WTC11 (cell line): Measurements from ENCODE around the gene TBL1XR1. TPM values are rescaled to one million over a fixed set of nuclear protein-coding genes. Genes with fewer than 3 reads are reported as not detected.

ENCODE experiments used
- ATAC-seq: fragments of 200-7000 bp; cut with Tn5 transposase; 2 replicates; pipeline ENCODE4 v1.10.0; 2021; ENCODE audit warnings: mild to moderate bottlenecking, moderate library complexity
- CTCF ChIA-PET: fragments of 300-600 bp; sonication (Branson Sonifier 250); formaldehyde crosslinking; loops from one replicate; lab custom pipeline; 2021; ENCODE audit warnings: antibody characterized with exemption; lab: Charles Lee
- POLR2A ChIA-PET: fragments of 350-600 bp; sonication (Branson Sonifier 250); formaldehyde crosslinking; loops from one replicate; lab custom pipeline; 2021; ENCODE audit warnings: antibody characterized with exemption; lab: Charles Lee
- DNase-seq: peaks from one replicate; pipeline ENCODE4 v3.0.0; 2021; ENCODE audit warnings: low spot score
- H3K27ac Mint-ChIP-seq: 2 replicates; pipeline ENCODE4 v1.8.0; 2021; ENCODE audit warnings: mixed read lengths
- H3K27me3 Mint-ChIP-seq: 2 replicates; pipeline ENCODE4 v1.8.0; 2021; ENCODE audit warnings: low read depth, mild to moderate bottlenecking, moderate library complexity, mixed read lengths
- H3K36me3 Mint-ChIP-seq: 2 replicates; pipeline ENCODE4 v1.8.0; 2021; ENCODE audit warnings: mixed read lengths
- H3K4me1 Mint-ChIP-seq: 2 replicates; pipeline ENCODE4 v1.8.0; 2022; ENCODE audit warnings: mixed read lengths
- H3K4me3 Mint-ChIP-seq: 2 replicates; pipeline ENCODE4 v1.8.0; 2021; ENCODE audit warnings: mild to moderate bottlenecking, moderate library complexity, mixed read lengths
- H3K9me3 Mint-ChIP-seq: 2 replicates; pipeline ENCODE4 v1.8.0; 2021; ENCODE audit warnings: mixed read lengths
- CREB1 ChIP-seq: sonication (generic); formaldehyde crosslinking; IDR thresholded peaks from 2 replicates; pipeline ENCODE4 v1.8.0; 2023; ENCODE audit warnings: mild to moderate bottlenecking, missing genetic modification reagents
- CREM ChIP-seq: sonication (generic); formaldehyde crosslinking; IDR thresholded peaks from 2 replicates; pipeline ENCODE4 v1.8.1; 2022; ENCODE audit warnings: mild to moderate bottlenecking, missing genetic modification reagents, moderate library complexity
- E2F1 ChIP-seq: sonication (generic); formaldehyde crosslinking; IDR thresholded peaks from 2 replicates; pipeline ENCODE4 v1.8.0; 2022; ENCODE audit warnings: mild to moderate bottlenecking, missing genetic modification reagents
- ERG ChIP-seq: fragments of 250-450 bp; sonication (Bioruptor Pico); IDR thresholded peaks from 2 replicates; pipeline ENCODE4 v1.8.0; 2021; ENCODE audit warnings: mild to moderate bottlenecking
- HMGXB4 ChIP-seq: sonication (generic); formaldehyde crosslinking; IDR thresholded peaks from 2 replicates; pipeline ENCODE4 v1.8.1; 2023; ENCODE audit warnings: mild to moderate bottlenecking, moderate library complexity, missing genetic modification reagents
- MYBL2 ChIP-seq: sonication (generic); formaldehyde crosslinking; IDR thresholded peaks from 2 replicates; pipeline ENCODE4 v1.8.1; 2023; ENCODE audit warnings: mild to moderate bottlenecking, moderate library complexity, missing genetic modification reagents
- NFATC4 ChIP-seq: fragments of 250-450 bp; sonication (Bioruptor Pico); IDR thresholded peaks from 2 replicates; pipeline ENCODE4 v1.9.0; 2021; ENCODE audit warnings: mild to moderate bottlenecking
- NR1H2 ChIP-seq: sonication (generic); formaldehyde crosslinking; IDR thresholded peaks from 2 replicates; pipeline ENCODE4 v1.9.0; 2021; ENCODE audit warnings: mild to moderate bottlenecking, moderate library complexity, missing genetic modification reagents
- NR2C2 ChIP-seq: sonication (generic); formaldehyde crosslinking; IDR thresholded peaks from 2 replicates; pipeline ENCODE4 v1.8.0; 2022; ENCODE audit warnings: mild to moderate bottlenecking, missing genetic modification reagents
- OVOL2 ChIP-seq: fragments of 250-450 bp; sonication (Bioruptor Pico); IDR thresholded peaks from 2 replicates; pipeline ENCODE4 v1.9.0; 2021; ENCODE audit warnings: mild to moderate bottlenecking, borderline replicate concordance
- PRRX2 ChIP-seq: fragments of 250-450 bp; sonication (Bioruptor Pico); IDR thresholded peaks from 2 replicates; pipeline ENCODE4 v1.8.0; 2021; ENCODE audit warnings: mild to moderate bottlenecking
- ZNF232 ChIP-seq: sonication (generic); formaldehyde crosslinking; IDR thresholded peaks from 2 replicates; pipeline ENCODE4 v1.8.0; 2022; ENCODE audit warnings: mild to moderate bottlenecking, missing genetic modification reagents
- ZNF317 ChIP-seq: sonication (generic); formaldehyde crosslinking; IDR thresholded peaks from 2 replicates; pipeline ENCODE4 v1.8.1; 2023; ENCODE audit warnings: low read depth, mild to moderate bottlenecking, moderate library complexity, missing genetic modification reagents, borderline replicate concordance
- ZNF425 ChIP-seq: fragments of 250-450 bp; sonication (Bioruptor Pico); conservative IDR thresholded peaks from 2 replicates; pipeline ENCODE4 v1.9.0; 2021; ENCODE audit warnings: mild to moderate bottlenecking
- total RNA-seq: library from RNA; stranded (reverse); gene quantifications from 3 replicates; pipeline ENCODE4 v1.2.3, GENCODE V29; 2021
- TF ChIP-seq, protein P1 (sequence below): sonication (generic); formaldehyde crosslinking; IDR thresholded peaks from 2 replicates; pipeline ENCODE4 v1.8.1; 2023; ENCODE audit warnings: mild to moderate bottlenecking, missing genetic modification reagents
- TF ChIP-seq, protein P2 (sequence below): sonication (generic); formaldehyde crosslinking; IDR thresholded peaks from 2 replicates; pipeline ENCODE4 v1.8.1; 2023; ENCODE audit warnings: mild to moderate bottlenecking, missing genetic modification reagents, moderate library complexity
- TF ChIP-seq, protein P3 (sequence below): sonication (generic); formaldehyde crosslinking; IDR thresholded peaks from 2 replicates; pipeline ENCODE4 v1.8.1; 2022; ENCODE audit warnings: mild to moderate bottlenecking, missing genetic modification reagents, moderate library complexity, borderline replicate concordance

The TBL1XR1 gene
- total RNA-seq, 1 experiment from 2014 or later, result 148 TPM

DNA sequence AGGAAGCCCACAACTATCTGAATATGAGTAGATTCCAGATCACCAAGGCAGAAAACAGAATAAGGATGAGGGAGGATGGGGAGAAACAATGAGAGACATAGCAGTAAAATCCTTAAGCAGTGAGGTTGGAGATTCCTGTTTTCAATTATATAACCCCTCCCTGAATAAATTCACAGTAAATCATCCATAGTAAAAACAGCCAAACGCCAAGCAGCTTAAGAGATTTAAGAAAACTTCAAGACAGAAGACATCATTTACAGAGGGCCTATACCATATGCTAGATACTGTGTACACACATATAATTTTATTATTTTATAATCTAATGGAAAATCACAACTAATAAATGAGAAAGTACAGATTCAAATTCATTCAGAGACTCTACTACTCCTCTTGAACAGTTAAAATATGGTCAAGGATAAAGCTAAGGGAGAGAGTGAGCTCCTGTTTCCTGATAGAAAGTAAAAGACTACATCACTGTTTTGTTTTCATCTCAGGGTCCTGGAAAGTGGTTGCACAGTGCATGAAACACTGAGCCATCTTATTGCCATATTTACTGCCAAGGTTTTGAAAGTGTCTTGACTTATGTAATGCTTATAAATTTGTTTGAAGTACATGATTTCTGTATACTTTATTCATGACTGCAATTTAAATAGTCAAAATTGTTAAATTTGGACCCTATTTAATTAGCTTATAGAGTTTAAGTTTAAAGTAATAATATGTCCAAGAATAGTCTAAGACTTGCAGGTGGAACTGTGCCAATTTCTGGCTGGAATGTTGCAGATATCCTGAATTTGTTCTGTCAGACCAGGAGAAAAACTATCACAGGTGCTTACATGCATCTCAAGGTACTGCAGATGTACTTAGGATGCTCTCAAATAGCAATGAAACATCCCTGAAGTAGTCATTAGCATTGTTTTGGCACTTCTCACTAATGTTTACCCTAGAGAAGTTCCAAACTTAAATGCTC is 141.4 kb downstream of the TBL1XR1 start:
- H3K36me3 Mint-ChIP-seq, result no peaks in the 10 kb centered on the region
- DNase-seq (no peak), ATAC-seq (no peak)
- H3K27me3 Mint-ChIP-seq, result no peaks in the 10 kb centered on the region
- CTCF ChIA-PET, result no interaction called here
- H3K27ac Mint-ChIP-seq, result no peak overlapping the region
- H3K4me1 Mint-ChIP-seq, result peaks cover 19% of the 10 kb centered on the region
- TF ChIP-seq NR1H2 (CRISPR knock-in tag), result no peak
- no peak for TF ChIP-seq NR2C2
- TF ChIP-seq, protein P1, sequence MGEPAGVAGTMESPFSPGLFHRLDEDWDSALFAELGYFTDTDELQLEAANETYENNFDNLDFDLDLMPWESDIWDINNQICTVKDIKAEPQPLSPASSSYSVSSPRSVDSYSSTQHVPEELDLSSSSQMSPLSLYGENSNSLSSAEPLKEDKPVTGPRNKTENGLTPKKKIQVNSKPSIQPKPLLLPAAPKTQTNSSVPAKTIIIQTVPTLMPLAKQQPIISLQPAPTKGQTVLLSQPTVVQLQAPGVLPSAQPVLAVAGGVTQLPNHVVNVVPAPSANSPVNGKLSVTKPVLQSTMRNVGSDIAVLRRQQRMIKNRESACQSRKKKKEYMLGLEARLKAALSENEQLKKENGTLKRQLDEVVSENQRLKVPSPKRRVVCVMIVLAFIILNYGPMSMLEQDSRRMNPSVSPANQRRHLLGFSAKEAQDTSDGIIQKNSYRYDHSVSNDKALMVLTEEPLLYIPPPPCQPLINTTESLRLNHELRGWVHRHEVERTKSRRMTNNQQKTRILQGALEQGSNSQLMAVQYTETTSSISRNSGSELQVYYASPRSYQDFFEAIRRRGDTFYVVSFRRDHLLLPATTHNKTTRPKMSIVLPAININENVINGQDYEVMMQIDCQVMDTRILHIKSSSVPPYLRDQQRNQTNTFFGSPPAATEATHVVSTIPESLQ (CRISPR knock-in tag), result no peak
- no peak for TF ChIP-seq PRRX2 (CRISPR knock-in tag)
- TF ChIP-seq ERG (CRISPR knock-in tag), result no peak
- TF ChIP-seq, protein P2, sequence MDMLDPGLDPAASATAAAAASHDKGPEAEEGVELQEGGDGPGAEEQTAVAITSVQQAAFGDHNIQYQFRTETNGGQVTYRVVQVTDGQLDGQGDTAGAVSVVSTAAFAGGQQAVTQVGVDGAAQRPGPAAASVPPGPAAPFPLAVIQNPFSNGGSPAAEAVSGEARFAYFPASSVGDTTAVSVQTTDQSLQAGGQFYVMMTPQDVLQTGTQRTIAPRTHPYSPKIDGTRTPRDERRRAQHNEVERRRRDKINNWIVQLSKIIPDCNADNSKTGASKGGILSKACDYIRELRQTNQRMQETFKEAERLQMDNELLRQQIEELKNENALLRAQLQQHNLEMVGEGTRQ (CRISPR knock-in tag), result no peak
- POLR2A ChIA-PET, result no interaction called here
- no peaks in the 10 kb centered on the region for H3K9me3 Mint-ChIP-seq
- no peak overlapping the region for H3K4me3 Mint-ChIP-seq

GRCh38 chr3:177053107-177053506 is 144.2 kb downstream of the TBL1XR1 start:
- H3K9me3 Mint-ChIP-seq, result no peaks in the 10 kb centered on the region
- DNase-seq (no peak), ATAC-seq (no peak)
- H3K36me3 Mint-ChIP-seq, result peaks cover 22% of the 10 kb centered on the region
- CTCF ChIA-PET, result no interaction called here
- TF ChIP-seq NFATC4 (CRISPR knock-in tag) (no peak), CREB1 (CRISPR knock-in tag) (no peak), HMGXB4 (CRISPR knock-in tag) (no peak), OVOL2 (CRISPR knock-in tag) (no peak), ZNF425 (CRISPR knock-in tag) (no peak), ZNF232 (CRISPR knock-in tag) (no peak), E2F1 (CRISPR knock-in tag) (no peak), MYBL2 (CRISPR knock-in tag) (no peak), CREM (CRISPR knock-in tag) (no peak), ZNF317 (no peak)
- TF ChIP-seq, protein P3, sequence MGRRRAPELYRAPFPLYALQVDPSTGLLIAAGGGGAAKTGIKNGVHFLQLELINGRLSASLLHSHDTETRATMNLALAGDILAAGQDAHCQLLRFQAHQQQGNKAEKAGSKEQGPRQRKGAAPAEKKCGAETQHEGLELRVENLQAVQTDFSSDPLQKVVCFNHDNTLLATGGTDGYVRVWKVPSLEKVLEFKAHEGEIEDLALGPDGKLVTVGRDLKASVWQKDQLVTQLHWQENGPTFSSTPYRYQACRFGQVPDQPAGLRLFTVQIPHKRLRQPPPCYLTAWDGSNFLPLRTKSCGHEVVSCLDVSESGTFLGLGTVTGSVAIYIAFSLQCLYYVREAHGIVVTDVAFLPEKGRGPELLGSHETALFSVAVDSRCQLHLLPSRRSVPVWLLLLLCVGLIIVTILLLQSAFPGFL (CRISPR knock-in tag), result no peak
- no peaks in the 10 kb centered on the region for H3K27me3 Mint-ChIP-seq
- no peak overlapping the region for H3K4me3 Mint-ChIP-seq
- H3K27ac Mint-ChIP-seq, result no peak overlapping the region
- H3K4me1 Mint-ChIP-seq, result peaks cover 20% of the 10 kb centered on the region
- POLR2A ChIA-PET, result interaction anchor here (0.6 kb wide), 1 partner anchor 139 kb away, joined by 3 read pairs; no protein-coding TSS in a partner anchor
